NCI-H1105 (cell line): ENCODE results near the gene TTC21A.
"Not testable (repeated sequence)": the region's sequence is repeated elsewhere in the genome, so short reads cannot be mapped to it uniquely, and the experiment has no call there.

Experiments used
- DNase-seq: peaks from one replicate; lab custom pipeline; 2025; lab: John Stamatoyannopoulos, UW

TTC21A gene

DNA sequence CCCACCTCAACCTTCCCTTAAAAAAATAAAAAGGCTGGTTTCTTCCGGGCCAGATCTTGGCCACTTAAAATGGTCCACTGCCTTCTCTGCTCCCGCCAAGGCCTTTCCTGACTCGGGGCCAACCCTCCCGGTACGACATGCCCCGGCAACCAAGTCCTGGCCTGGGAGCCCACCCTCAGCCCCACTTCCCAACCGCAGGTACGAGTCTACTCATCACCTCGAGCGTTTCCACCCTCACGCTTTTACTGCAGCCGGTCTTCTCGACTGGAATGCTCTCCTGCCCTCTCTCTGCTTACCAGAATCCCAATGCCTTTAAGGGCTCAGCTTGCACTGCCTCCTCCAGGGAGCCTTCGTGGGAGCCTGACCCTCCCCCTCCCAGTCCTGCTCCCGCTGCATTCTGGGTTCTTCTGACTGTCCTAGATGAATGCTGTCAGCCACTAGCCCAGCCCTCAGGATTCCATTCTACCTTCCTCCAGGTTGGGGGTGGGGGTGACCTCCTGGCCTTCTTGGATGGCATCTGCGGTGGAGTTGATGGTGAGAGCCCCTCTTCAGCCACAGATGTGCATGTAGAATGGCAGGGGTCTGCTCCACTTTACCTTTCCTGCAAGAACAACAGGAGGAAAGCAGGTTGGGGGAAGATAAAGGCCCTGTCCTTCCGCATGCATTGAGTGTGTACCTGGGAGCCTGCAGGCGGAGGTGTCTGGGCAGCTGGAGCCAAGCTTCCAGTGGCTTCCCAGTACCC, 47.0 kb downstream of the TTC21A start:
- DNase-seq, result no peak

DNA sequence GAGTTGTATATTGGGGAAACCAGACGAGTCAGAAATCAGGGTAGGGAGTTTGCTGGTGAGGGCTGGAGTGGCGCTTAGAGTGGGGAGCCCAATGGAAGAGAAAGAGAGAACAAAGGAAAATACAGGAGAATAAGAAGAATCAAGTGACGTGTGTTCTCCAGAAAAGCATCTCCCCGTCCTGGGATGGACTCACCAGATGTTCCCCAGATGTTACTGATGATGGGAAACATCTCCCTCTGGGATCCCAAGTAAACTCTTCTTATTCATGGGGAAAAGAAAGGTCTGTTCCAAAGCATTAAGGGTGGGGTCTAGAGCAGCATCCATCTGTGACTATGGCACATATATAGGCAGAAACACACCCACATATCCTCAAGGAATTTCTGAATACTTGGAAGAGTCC, 48.9 kb downstream of the TTC21A start:
- no peak for DNase-seq

DNA sequence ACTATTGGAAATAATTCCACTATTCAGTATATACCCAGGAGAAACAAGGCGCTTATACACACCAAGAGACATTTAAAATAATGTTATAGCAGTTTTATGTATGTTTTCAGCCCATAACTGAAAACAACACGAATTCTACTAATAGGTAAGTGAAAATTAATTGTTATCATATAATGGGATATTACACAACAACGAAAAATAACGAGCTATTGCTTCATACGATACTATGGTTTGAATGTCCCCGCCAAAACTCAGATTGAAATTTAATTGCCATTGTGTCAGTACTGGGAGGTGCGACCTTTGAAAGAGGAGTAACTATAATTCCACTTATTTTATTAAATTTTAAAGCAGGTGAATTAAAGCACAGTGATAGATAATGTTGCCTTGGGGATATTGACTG, 49.9 kb downstream of the TTC21A start:
- DNase-seq, result no peak

DNA sequence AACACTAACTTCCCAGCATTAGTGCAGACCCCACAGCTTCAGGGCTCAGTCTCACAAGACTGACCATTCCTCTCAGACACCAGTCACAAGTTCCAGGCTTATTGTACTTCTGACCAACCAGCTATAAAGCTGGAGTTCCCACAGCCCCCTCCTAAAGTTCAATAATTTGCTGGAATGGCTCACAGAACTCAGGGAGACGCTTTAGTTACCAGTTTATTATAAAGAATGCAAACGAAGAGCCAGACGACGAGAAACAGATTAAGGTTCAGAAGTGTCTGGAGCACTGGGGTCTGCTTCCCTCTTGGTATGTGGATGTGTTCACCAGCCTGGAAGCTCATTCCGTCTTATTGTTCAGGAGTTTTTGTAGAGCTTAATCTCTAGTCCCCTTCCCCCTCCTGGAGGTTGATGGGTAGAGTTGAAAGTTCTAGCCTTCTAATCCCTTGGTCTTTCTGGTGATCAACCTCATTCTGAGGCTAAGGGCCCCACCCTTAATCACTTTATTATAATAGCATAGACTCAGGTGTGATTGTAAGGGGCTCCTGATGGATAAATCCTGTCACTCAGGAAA, 50.8 kb downstream of the TTC21A start:
- DNase-seq, result no peak

- no peak for DNase-seq
Observed at GRCh38 chr3:39164414-39164813, 56.9 kb downstream of the TTC21A start.

GRCh38 chr3:39165518-39165917, 58.0 kb downstream of the TTC21A start:
- no peak for DNase-seq

DNA sequence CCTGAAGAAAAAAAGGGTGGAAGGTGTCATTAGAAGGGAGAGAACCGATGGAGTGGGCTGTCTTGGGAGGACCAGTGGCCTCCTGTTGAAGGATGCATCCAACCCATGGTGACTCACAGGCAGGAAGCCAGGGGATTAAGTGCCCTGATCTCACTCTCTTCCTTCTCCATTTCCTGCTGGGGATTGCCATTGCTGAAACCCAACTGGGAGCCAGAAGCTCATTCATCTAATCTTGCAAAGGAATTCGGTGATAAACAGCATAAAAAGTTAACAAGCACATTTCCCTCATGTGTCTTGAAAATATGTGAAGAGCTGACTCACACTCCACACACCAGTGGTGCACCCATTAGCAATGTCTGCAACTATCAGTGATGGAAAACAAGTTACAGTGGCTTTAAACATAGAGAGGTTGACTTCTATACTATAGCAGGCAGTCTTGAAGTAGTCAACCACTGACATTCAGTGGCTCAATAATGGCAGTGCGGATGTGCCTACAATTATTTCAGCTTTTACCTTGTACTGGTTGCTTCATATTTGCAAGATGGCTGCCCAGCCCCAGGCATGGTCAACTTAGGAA, 58.7 kb downstream of the TTC21A start:
- no peak for DNase-seq

DNA sequence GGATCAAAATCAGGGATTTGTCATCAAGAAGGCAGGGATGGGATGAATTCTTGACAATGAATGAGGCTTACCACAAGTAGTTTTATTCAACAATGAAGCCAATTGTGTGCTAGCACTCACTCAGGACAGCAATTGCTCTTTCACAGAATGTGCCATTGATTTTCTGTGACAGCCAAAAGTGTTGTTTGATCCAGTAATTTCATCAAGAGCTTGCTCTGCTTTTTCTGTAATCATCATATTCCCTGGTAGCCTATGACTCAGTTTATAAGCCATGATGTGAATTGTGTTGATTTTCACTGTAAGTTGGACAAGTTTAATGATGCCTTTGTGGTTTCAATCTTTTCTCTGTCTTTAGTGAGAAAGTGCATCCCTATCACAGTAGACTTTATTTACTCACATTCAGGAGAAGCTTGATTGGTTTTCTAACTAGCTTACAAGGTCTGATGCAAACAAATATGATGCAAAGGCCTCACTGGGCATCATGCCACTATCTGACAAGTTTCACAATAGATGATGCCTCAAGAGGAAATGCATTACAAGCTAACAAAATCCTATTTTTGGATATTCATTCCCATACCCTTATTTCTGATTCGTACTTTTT, 59.6 kb downstream of the TTC21A start:
- DNase-seq, result no peak

- DNase-seq, result no peak
Observed at GRCh38 chr3:39168156-39168780, 60.8 kb downstream of the TTC21A start.

GRCh38 chr3:39169712-39170111, 62.2 kb downstream of the TTC21A start:
- DNase-seq, result no peak

DNA sequence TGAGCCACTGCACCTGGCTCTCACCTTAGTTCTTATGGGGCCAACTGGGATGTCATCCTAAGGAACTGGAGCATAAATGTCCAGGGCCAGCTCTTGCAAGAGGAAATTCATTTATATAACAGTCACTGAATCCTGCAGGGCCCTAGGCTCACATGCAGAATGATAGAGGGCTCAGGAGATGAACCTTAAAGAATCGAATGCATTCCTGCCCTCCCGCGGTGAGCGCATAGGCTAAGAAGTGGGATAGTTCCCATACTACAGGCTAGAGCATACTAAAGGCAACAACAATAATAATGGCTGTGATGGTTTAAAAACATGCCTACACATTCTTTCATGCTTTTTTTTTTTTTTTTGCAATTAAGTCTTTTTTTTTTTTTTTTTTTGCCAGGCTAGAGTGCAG, 63.0 kb downstream of the TTC21A start:
- DNase-seq, result no peak

DNA sequence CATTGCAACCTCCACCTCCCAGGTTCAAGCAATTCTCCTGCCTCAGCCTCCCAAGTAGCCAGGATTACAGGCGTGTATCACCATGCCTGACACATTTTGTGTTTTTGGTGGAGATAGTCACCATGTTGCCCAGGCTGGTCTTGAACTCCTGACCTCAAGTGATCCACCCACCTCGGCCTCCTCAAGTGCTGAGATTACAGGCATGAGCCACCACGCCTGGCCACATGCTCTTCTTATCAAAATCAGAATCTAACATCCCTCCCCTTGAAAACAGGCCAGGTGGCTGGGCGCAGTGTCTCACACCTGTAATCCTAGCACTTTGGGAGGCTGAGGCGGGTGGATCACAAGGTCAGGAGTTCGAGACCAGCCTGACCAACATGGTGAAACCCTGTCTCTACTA, 63.4 kb downstream of the TTC21A start:
- DNase-seq, result not testable (repeated sequence)

DNA sequence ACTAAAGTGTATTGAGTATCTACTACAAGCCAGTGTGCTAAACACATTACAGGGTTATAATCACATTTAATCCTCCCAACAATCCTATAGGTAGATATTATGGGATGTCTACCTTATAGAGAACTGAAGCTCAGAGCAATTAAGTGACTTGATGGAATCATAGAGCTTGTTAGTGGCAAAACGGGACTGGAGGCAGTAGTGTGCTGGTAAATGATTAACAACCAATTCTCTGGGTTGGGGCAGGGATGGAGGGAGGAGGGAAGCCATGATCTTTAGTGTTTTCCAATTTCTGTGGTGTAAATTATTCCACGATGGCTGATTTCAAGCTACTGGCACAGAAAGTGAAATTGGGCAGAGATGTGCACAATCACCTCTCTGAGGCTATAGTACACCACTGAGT, 64.4 kb downstream of the TTC21A start:
- no peak for DNase-seq

GRCh38 chr3:39173318-39174125, 66.0 kb downstream of the TTC21A start:
- no peak for DNase-seq

DNA sequence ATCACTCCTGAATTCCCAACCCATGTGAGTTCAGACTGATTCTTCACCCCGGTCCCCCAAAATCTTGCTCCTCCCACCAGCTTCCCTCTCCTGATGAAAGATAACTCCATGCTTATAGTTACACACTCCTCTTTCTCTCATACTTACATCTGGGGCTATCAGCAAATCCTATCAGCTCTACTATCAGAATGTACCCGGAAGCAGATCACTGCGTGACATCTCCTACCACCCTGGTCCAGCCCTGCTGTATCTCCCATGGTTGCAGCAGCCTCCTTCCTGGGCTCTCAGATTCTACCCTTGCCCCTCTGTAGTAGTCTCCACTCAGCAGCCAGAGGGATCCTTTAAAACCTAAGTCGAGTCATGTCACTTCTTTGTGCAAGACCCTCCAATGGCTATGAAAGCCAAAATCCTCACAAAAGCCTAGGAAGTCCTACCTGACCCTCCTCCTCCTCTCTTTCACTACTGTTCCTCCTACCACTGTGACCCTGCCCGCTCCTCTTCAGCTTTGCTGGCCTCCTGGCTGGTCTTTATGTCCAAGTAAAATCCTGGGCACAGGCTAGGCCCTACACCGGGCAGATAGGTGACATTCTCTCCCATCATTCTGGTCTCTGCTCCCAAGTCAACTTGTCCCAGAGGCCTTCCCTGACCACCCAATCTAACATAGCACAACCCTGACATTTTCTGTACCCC, 68.7 kb downstream of the TTC21A start:
- no peak for DNase-seq

DNA sequence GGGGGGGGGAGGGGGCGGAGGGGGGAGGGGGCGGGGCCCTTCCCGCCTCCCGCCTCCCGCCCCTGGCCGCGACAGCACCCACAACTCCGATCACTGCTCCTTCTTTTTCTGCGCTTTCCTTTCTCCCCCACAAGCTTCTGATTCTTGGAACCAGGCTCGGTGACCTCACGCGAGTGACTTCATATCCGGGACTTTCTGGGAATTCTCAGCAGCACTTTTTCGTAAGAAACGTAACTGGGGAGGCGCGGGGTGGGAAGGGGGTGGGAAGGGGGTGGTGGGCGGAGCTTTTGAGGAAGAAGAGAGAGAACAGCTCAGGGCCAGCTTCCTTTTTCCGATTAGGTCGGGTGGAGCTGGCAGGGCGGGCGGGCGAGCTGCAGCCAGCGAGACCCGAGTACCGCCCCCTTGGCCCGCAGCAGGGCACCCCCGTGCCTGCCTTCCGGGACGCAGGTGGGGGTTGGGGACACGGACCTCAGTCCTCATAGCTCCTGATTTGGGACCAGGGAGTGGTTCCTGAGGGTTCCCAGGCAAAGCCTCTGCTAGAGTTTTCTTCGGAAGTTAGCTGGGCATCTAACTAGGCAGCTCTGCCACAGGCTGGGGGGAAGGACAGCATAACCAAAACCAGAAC, 70.3 kb downstream of the TTC21A start:
- peak; percentile 42 for DNase-seq

GRCh38 chr3:39178553-39178952, 71.1 kb downstream of the TTC21A start:
- DNase-seq, result no peak

DNA sequence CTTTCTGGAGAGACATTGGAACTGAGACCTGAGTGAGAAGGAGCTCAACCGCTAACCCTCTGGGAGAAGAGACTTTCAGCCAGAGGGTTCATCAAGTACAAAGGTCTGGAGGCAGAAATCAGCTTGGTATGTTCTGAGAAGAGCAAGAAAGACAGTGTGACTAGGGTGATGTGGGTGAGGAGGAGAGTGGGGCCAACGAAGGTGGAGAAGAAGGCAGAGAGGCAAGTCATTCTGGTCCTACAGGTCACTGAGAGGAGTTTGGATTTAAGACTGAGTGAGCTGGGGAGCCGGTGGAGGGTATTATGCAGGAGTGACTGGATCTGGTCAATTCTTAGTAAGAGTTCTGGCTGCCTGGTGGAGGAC, 72.7 kb downstream of the TTC21A start:
- no peak for DNase-seq

GRCh38 chr3:39180546-39181346, 73.3 kb downstream of the TTC21A start:
- peak; percentile 89 for DNase-seq
